Raji (cell line): ENCODE data around the gene CNTN5.

ENCODE experiments used
- POLR2A ChIP-seq: IDR thresholded peaks from 2 replicates; pipeline ENCODE4 v1.6.1; 2011; ENCODE audit warnings: low read depth, low read length, control low read depth; ENCODE audit not compliant: insufficient read depth

CNTN5 gene

DNA sequence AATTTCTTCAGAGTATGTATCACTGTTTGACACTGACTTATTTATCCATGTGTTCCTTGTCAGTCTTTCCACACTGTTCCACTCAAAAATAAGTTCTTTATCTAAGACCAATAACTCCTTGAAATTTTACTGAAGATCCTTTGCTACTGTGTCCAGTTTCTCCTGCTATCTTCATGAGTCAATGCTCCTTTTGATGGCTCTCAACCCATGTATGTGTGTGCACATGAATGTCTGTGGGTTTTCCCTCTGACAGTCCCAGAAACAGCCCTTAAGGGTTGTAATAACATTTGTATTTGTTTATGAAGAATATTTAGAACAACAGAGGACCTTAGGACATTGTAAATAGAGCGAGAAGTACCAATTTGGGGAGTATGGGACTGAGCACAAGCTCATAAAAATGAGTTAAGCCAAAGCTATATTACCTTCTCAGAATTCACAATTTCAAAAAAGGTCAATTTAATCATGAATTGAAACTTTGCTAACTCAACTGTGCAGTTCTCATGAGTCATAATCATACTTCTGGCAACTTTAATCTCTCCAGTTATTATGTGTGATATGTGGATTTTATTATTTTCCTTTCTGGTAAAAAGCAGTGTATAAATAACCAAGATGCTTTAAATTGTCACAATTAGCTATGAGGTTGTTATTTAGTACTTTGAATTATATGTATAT lies 533.6 kb downstream of the CNTN5 start:
- TF ChIP-seq POLR2A = no peak

DNA sequence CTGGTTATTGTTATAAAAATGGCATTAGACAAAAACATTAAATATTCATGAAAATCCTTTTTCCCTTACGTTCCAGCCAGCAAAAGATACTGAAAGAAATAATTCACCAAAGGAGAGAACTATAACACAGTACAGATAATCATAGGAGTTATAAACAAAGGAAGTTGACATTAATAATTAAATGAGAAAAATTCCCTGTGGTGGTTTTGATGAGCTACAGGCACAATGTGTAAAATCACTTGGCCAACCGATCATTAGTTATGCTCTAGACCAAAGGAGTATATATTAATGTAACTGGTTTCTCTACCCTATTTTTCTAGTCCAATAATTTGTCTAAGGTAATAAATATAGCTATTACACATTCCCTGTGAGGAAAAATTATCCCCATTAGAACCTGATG lies 534.7 kb downstream of the CNTN5 start:
- TF ChIP-seq POLR2A = no peak

DNA sequence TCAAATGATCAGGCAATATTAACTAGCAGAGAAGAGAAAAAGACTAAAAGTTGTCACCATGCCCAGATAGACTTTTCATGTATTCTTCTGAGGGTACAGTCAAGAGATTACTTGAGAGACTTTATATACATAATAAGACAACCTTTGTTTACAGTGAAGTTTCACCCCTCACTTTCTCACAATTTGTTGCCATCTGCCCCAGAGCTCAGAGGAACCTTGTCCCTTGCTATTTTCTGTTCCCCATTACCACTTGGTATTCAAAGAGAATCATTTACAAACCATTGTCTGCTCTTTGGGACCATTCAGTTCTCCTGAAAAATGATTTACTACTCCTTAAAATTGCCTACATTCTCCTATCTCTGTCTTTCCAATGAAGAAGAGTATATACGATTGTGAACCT lies 544.6 kb downstream of the CNTN5 start:
- TF ChIP-seq POLR2A = no peak

DNA sequence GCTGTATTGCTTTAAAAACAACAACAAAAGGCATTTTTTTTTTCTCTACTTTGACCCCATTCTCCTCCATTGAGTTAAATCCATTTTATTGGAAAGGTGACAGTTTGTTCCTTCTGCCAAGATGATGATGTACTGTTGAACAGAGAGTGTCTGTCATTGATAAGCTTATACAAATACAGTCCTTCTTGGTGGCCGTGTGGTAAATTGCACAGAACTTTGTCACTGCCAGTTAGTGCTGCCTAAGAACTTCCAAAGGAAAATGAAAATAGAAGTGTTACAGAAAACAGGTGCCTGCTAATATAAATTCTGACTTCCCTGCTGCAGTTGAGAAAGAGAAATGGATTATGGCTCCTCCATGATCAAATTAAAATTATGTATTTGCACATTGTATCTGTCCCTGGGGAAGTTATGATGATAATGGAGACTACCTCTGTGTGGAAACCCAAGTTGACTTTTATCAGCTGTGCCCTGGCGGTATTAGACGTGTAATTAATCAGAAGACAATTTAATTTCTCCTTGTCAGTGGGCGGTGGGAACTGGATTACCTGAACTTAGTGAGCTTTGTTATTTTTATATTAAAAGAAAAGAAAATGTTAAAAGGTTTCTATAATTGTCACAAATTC lies 546.7 kb downstream of the CNTN5 start:
- no peak for TF ChIP-seq POLR2A

DNA sequence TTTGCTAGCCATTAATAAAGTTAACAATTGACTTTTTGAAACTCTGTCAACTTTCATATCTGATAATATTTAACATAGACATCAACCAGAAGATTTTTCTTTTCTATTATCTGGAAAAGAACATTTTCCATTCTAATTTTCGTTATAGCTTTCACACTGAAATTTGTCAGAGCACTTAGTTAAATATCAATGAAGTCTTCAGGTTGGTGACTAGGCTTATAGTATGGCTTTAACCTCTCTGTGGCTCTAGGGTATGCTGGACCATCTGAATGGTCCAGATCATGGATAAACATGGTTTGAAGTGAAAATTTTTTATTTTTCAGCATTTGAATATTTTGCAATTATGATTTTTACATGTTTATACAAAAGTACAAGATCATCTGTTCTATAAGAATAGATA lies 548.1 kb downstream of the CNTN5 start:
- no peak for TF ChIP-seq POLR2A

DNA sequence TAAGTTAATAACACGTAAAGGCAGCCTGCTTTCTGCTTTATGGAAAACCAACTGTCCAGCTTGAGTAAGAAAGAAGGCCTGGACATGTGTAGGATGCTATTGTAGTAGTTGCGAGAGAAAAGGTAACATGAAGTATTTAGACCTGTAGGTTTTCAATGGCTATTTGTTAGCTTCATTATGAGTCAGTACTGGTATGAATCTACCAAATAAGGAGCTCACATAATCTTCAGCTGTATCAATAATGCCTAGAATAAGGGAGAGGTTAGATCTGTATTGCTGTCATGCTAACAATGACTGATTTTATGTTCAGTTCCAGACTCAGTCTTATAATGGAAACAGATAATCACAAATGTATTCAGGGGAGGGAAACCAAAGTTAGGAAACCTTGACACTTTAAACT lies 550.3 kb downstream of the CNTN5 start:
- TF ChIP-seq POLR2A = no peak

DNA sequence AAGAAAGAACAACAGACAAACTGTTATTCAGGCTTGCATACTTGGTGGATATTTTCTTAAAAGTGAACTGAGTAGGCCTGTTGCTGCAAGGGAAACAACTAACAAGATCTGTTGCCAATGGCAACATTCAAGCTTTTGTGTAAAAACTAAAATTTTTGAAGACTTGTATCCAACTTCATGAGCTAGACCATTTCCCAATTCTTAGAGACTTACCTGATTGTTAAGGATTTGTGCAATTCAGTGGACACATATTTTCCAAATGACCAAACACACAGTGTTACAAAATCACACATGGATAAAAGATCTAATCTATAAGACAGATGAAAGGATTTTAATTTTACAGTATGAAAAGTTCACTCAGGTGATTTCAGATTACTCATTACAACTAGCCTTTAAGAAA lies 564.1 kb downstream of the CNTN5 start:
- TF ChIP-seq POLR2A = no peak

DNA sequence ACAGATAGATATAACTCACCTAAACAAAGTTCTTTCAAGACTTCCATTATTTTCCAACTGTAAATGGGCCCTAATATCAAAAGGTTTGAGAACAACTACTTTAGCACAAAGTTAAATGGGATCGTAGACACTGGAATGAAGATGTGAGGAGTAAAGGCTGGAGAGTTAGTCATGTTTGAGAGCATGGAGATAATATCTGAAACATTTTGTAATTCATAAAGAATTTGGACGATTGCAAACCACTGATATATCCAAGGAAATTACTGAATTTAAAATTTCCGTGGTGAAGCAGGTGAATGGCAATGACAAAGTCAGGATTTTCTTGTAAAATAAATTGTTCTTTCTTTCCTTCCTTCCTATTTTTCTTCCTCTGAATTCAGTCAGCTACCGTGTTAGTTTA lies 564.9 kb downstream of the CNTN5 start:
- TF ChIP-seq POLR2A = no peak

DNA sequence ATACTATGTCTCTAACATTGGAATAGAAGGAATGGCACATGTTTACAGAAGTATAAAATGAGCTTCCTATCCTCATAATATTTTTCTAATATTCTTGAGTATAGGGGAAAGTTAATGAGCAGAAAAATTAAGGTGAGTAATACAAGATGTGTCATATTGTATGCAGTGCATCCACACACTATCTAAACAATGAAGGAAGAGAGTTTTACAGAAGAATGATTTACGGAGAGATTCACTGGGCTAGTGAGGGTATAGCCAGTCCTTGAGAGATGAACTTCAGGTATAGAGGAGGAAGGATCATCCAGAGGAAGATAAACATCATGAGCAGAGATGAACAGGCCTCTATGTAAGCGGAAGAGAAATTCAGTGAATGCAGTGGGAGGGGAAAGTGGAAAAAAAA lies 569.0 kb downstream of the CNTN5 start:
- no peak for TF ChIP-seq POLR2A

DNA sequence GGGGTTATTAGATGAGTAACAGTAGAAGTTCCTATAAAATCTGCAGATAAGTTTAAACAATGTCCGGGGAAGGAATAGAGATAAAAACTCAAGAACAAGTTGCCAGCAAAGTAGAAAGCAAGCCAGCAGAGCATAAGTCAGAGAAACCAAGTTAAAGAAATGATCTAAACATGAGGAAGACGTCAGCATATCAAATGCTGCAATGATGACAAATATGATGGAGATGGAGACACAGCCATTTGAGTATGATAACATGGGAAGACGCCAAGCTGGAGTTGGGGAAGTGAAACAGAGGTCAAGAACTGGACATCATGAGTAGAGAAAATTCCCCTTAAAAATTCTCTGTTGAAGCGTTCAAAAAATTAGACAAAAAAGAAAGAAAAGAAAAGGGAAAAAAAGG lies 571.5 kb downstream of the CNTN5 start:
- TF ChIP-seq POLR2A = no peak

DNA sequence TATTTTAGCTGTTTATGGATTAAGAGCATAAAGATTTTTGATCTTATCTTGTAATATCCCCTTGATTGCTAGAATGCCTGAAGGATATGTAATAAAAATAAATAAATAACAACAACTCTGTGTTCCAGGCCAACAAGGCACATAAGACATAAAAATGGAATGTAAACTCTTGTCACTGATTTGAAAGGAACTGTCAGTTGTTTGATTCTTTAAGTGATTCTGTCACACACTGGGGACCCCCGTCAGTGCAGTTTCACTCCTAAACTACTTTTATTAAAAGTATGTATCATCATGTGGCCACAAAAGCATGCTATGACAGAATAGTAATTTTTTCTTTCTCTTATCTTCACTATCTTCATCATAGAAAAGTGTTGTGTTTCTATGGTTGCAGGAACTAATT lies 572.4 kb downstream of the CNTN5 start:
- no peak for TF ChIP-seq POLR2A

DNA sequence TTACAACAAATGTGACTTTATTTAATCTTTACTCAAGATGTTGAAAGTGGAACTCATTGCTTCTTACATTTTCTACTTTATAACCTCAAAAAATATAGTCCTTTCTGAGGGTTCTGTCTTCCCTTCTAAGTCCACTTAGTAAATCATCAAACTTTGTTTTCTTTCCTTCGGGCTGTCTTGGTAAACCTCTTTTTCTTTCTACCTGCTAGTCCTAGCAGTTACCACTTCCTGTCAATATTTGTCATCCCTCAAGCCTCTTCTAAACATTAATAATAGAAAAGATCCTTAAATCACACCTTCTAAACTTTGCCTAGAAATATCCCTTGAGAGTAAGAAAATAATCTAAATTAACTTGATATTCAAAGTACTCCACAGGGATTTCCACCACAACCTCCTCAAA lies 580.4 kb downstream of the CNTN5 start:
- TF ChIP-seq POLR2A = no peak

DNA sequence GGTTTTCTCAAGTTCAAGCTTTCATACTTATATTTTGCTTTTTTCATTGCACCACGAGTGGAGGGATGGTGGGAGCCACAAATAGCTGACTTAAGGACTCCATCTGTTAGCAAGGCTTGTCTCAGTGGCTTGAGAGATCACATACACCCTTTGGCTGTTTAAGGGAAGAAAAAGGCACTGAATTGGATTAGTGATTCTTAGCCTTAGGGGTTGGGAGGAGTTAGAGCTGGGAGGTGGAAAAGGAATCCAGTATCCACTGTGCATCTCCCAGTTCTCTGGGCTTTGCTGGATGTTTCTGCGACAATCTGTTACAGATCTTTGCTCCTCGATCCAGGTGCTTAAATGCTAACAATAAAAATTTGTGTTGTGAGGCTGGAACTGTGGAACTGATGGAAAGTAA lies 593.6 kb downstream of the CNTN5 start:
- TF ChIP-seq POLR2A = no peak

DNA sequence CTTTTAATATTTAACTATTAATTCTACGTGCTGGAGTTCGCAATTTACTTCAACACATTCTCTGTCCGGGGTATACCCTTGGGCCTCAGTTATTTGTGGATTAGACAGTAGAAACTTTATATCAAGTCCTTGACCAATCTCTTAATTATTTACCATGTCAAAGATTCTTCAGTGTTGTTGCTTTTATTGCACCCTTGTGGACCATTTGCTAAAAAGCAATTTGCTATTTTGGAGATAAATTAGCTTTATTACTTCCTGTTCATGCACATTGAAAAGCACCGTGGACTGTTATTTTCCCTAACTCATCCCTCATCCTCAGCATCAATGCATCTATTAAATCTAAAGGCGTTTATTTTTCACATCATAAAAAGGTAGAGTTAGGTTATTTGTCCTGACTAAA lies 609.9 kb downstream of the CNTN5 start:
- TF ChIP-seq POLR2A = no peak

DNA sequence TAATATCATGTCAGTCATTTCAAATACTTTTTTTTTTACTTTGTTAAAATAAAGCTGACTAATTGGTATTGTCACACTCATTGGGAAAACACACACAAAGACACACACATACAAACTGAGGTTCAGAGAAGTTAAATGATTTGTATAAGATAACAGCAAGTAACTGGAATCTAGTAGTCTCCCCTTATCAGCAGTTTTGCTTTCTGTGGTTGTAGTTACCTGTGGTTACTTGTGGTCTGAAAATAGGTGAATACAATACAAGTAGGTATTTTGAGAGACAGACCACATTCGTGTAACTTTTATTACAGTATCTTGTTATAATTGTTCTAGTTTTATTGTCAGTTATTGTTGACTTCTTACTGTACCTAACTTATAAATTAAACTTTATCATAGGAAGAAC lies 610.9 kb downstream of the CNTN5 start:
- no peak for TF ChIP-seq POLR2A

DNA sequence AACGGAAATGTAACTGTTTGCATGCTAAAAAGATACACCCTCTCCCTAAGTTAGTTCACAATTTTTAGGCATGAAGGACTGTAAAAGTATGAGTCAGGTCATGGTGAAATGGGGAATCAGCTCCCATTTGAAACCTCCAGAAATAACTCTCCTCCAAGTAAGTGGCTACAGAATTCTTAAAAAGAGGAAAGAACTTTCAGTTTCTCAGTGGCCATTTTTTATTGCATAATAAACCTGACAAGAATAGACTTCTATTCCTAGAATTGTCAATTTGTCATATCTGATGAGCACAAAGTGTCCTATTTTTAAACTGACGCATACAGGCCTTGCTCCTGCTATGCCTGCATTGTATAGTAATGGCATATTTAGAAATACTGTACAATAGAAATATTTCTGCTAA lies 612.2 kb downstream of the CNTN5 start:
- TF ChIP-seq POLR2A = no peak

DNA sequence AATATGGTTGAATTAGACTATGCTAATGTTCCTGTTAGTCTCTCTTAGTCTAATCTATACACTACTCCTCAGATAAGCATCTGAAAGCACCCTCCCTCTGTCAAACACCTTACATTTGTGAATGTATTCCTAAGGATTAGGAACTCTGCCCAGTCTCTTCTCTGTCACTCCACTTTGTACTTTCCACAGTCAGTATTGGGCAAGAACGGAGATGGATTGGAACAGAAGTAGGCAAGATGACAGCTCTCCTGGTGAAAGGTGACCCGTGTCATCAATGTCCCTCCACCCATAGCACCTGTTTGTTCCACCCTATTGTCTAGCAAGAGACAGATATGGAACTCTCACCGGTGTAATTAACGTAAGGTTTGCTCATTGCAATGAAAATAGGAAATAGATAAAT lies 613.8 kb downstream of the CNTN5 start:
- TF ChIP-seq POLR2A = no peak
